HUES6 (cell line): ENCODE measurements around the gene TCEAL3.
"Not testable (repeated sequence)": the region's sequence is repeated elsewhere in the genome, so short reads cannot be mapped to it uniquely, and the experiment has no call there.

Experiments
- H3K27ac ChIP-seq: 2 replicates; pipeline ENCODE4 v1.7.0; 2013; ENCODE audit warnings: low read depth, mild to moderate bottlenecking, low read length, inconsistent platforms
- H3K27me3 ChIP-seq: 2 replicates; pipeline ENCODE4 v1.6.1; 2013; ENCODE audit warnings: low read length; ENCODE audit not compliant: control insufficient read depth, insufficient read depth
- H3K36me3 ChIP-seq: 2 replicates; pipeline ENCODE4 v1.6.1; 2013; ENCODE audit warnings: low read length; ENCODE audit not compliant: control insufficient read depth, insufficient read depth
- H3K4me1 ChIP-seq: 2 replicates; pipeline ENCODE4 v1.6.1; 2013; ENCODE audit warnings: low read length; ENCODE audit not compliant: control insufficient read depth, insufficient read depth
- H3K4me3 ChIP-seq: 2 replicates; pipeline ENCODE4 v1.5.1; 2013; ENCODE audit warnings: low read depth, low read length
- H3K9ac ChIP-seq: one replicate; pipeline ENCODE4 v1.6.1; 2013; ENCODE audit warnings: mild to moderate bottlenecking, low read length
- H3K9me3 ChIP-seq: 2 replicates; pipeline ENCODE4 v1.6.1; 2013; ENCODE audit warnings: low read depth, low read length; ENCODE audit not compliant: control insufficient read depth, insufficient read depth

Gene TCEAL3

DNA sequence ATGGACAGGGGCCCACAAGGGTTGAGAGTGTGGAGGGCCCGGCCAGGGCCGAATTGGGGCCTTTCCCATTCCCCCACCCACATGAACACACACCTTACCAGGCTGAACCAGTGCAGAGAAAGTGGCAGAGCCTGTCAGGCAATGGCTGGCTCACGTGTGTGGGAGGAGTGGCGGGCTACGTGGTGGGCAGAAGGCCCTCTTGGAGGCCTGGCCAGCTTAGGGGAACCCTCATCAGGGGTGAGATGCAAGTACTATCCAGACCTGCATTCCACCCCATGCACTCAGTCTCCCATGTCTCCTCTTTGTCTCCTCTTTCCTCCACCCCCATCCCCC, 21.5 kb upstream of the TCEAL3 start:
- Histone ChIP-seq H3K9me3 (no peaks in the 10 kb centered on the region), H3K27ac (peak overlapping the region; percentile 7; the same call in 1 of the 2 replicates), H3K36me3 (peaks cover 19% of the 10 kb centered on the region), H3K4me3 (peak overlapping the region; percentile 100), H3K27me3 (peaks cover 6% of the 10 kb centered on the region; the same call in 1 of the 2 replicates), H3K4me1 (no peaks in the 10 kb centered on the region), H3K9ac (peak overlapping the region; percentile 90)

- H3K36me3 ChIP-seq = peaks cover 19% of the 10 kb centered on the region
- no peak overlapping the region for H3K9ac ChIP-seq
- H3K4me1 ChIP-seq = no peaks in the 10 kb centered on the region
- H3K4me3 ChIP-seq = peak overlapping the region; percentile 100
- H3K9me3 ChIP-seq = no peaks in the 10 kb centered on the region
- peaks cover 2% of the 10 kb centered on the region; the same call in 1 of the 2 replicates for H3K27me3 ChIP-seq
- no peak overlapping the region for H3K27ac ChIP-seq
Measured at GRCh38 chrX:103586659-103587058, 21.1 kb upstream of the TCEAL3 start.

DNA sequence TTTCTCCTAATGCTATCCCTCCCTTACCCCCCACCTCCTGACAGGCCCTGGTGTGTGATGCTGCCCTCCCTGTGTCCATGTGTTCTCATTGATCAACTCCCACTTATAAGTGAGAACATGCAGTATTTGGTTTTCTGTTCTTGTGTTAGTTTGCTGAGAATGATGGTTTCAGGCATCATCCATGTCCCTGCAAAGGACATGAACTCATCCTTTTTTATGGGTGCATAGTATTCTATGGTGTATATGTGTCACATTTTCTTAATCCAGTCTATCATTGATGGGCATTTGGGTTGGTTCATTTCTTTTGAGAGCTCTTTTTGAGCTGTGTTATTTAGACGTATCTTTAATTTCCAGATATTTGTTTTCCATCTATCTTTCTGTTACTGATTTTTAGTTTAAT, 15.5 kb upstream of the TCEAL3 start:
- Histone ChIP-seq H3K9me3 (peaks cover 15% of the 10 kb centered on the region), H3K36me3 (peaks cover 17% of the 10 kb centered on the region)
- H3K4me1 ChIP-seq, H3K27ac ChIP-seq, H3K4me3 ChIP-seq, H3K9ac ChIP-seq, H3K27me3 ChIP-seq: not testable (repeated sequence)

DNA sequence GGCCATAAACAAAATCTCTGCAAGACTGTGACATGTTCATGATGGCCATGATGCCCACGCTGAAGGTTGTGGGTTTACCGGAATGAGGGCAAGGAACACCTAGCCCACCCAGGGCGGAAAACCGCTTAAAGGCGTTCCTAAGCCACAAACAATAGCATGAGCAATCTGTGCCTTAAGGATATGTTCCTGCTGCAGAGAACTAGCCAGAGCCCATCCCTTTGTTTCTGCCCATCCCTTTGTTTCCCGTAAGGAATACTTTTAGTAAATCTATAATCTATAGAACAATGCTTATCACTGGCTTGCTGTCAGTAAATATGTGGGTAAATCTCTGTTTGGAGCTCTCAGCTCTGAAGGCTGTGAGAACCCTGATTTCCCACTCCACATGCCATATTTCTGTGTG, 12.6 kb upstream of the TCEAL3 start:
- H3K36me3 ChIP-seq, H3K27ac ChIP-seq, H3K27me3 ChIP-seq, H3K9ac ChIP-seq, H3K4me3 ChIP-seq, H3K4me1 ChIP-seq: not testable (repeated sequence)
- H3K9me3 ChIP-seq = peaks cover 15% of the 10 kb centered on the region

DNA sequence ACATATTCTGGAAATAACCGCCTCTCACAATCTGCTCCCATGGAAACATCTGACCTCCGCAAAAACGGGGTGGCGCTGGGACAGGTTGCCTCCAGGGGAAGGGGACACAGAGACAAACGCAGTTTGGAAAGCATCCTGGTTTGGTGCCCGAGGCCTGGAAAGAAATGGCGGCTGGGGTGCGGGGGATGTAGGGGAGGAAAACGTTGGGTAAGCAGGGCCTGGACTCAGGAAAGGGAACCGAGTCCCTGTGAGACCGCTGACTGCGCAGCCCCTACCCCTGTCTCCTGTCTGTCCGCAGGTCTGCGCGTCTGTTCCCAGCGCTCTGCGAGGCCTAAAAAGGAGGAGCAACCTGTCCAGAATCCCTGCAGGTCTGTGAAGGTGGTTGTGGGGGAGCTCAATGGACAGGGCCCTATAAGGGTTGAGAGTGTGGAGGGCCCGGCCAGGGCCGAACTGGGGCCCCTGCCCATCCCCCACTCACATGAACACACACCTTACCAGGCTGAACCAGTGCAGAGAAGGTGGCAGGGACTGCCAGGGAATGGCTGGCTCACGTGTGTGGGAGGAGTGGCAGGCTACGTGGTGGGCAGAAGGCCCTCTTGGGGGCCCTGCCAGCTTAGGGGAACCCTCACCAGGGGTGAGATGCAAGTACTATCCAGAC, 672 bp downstream of the TCEAL3 start:
- Histone ChIP-seq H3K27me3 (peaks cover 40% of the 10 kb centered on the region), H3K9ac (peak overlapping the region; percentile 70), H3K4me1 (peaks cover 11% of the 10 kb centered on the region; the same call in 1 of the 2 replicates), H3K27ac (no peak overlapping the region; the same call in 1 of the 2 replicates), H3K9me3 (no peaks in the 10 kb centered on the region), H3K36me3 (peaks cover 4% of the 10 kb centered on the region; the same call in 1 of the 2 replicates), H3K4me3 (peak overlapping the region; percentile 78)

DNA sequence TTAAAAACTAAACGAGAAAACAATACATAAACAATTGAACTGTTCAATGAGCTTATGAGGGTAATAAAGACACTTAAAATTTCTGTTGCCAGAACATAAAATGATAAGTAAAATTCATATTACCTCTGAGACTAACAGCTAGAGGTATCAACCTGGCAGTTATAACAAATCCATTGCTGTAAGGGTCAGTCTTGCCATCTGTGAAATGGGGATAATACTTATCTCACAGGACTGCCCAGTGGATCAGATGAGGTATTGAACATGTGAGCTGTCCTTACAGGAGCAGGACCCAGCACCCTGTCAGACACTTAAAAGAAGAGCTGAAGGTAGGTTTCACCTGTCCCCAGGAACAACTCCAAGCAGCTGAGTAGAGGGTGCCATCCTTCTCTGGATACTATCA, 2.5 kb downstream of the TCEAL3 start:
- Histone ChIP-seq H3K9me3 (no peaks in the 10 kb centered on the region), H3K4me1 (peaks cover 16% of the 10 kb centered on the region), H3K36me3 (peaks cover 4% of the 10 kb centered on the region; the same call in 1 of the 2 replicates), H3K27ac (no peak overlapping the region), H3K9ac (no peak overlapping the region), H3K4me3 (no peak overlapping the region), H3K27me3 (peaks cover 29% of the 10 kb centered on the region)

GRCh38 chrX:103613362-103613890, 5.7 kb downstream of the TCEAL3 start:
- Histone ChIP-seq H3K27me3 (peaks cover 3% of the 10 kb centered on the region; the same call in 1 of the 2 replicates), H3K4me1 (peaks cover 31% of the 10 kb centered on the region), H3K9me3 (no peaks in the 10 kb centered on the region), H3K27ac (no peak overlapping the region), H3K36me3 (peaks cover 4% of the 10 kb centered on the region; the same call in 1 of the 2 replicates), H3K9ac (no peak overlapping the region), H3K4me3 (no peak overlapping the region)

- H3K9ac ChIP-seq = no peak overlapping the region
- H3K9me3 ChIP-seq = no peaks in the 10 kb centered on the region
- no peaks in the 10 kb centered on the region; the same call in 1 of the 2 replicates for H3K27me3 ChIP-seq
- no peak overlapping the region for H3K27ac ChIP-seq
- H3K36me3 ChIP-seq = peaks cover 4% of the 10 kb centered on the region; the same call in 1 of the 2 replicates
- no peak overlapping the region for H3K4me3 ChIP-seq
- peaks cover 25% of the 10 kb centered on the region for H3K4me1 ChIP-seq
Measured at GRCh38 chrX:103614999-103615398, 7.2 kb downstream of the TCEAL3 start.

DNA sequence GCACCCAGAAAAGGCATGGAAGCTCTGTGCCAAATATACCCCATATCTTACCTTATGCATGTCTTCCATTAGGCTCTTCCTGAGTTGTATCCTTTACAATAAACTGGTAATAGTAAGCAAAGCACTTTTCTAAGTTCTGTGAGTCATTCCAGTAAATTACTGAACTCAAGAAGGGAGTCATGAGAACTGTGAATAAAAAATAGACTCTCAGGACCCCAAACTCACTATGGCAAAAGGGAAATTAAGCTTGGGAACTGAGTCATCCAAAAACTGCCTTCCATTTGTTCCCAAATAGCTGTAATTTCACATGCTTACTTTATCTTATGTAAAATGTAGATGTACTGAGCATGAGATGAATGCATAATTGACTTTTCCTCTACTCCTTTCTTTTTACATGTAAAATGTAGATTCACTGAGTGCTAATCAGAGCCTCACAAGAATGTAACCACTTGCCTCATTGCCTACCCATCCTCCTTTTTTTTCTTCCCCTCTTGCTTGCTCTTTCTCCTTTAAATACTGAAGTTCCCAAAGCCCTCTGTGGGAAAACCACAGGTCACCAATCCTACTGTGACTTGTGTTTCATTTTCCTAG, 8.1 kb downstream of the TCEAL3 start:
- Histone ChIP-seq H3K4me3 (no peak overlapping the region), H3K9ac (no peak overlapping the region), H3K36me3 (no peaks in the 10 kb centered on the region), H3K4me1 (peaks cover 25% of the 10 kb centered on the region), H3K27me3 (no peaks in the 10 kb centered on the region; the same call in 1 of the 2 replicates), H3K27ac (no peak overlapping the region), H3K9me3 (no peaks in the 10 kb centered on the region)

DNA sequence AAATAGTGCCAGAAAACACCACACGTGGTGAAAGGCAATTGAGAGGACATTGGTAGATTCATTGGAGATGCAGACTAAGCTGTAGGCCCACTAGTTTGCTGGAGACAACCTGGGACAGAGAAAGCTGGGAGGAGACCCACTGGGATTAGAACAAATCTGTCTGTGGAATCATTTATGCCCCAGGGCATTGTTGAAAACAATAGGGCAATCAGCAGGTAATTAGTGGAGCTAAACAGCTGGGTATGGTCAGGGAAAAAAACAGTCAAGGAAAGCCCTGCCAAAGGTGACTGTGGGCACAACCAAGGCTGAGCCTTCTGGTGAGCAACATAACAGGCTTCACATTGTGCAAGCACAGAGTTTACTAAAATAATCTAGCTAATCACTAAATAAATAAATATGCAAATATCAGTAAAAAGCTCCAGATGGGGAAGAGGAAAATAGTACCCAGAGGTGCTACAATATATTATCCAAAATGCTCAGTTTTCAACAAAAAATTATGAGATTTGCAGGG, 9.0 kb downstream of the TCEAL3 start:
- H3K9ac ChIP-seq = no peak overlapping the region
- no peak overlapping the region for H3K27ac ChIP-seq
- H3K9me3 ChIP-seq = no peaks in the 10 kb centered on the region

DNA sequence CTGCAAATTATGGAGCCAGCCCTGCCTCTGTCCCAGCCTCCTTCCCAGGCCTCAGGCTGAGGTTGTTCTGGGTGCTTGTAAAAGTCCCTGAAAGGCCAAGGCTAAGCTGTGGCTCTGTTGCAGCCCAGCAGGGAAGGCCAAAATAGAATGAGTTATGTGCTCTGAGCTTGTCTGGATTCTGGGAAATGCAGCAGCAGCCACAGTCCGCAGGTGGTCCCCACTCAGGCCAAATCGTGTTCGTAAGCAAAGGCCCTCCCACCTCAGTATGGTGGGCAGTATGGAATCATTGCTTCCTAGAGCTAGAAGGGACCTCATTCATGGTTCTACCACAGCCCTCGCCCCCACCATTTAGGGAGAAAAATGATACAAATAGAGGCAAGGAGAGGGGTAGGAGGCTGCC, 16.3 kb downstream of the TCEAL3 start:
- no peaks in the 10 kb centered on the region for H3K36me3 ChIP-seq
- peak overlapping the region; percentile 21; the same call in 1 of the 2 replicates for H3K4me3 ChIP-seq
- H3K4me1 ChIP-seq = peaks cover 11% of the 10 kb centered on the region
- H3K9ac ChIP-seq = no peak overlapping the region
- no peak overlapping the region for H3K27ac ChIP-seq
- H3K27me3 ChIP-seq = no peaks in the 10 kb centered on the region
- H3K9me3 ChIP-seq = no peaks in the 10 kb centered on the region

More for the DNA sequence above, 9.0 kb downstream of the TCEAL3 start:
- Histone ChIP-seq H3K27me3 (no peaks in the 10 kb centered on the region; the same call in 1 of the 2 replicates), H3K4me3 (no peak overlapping the region), H3K36me3 (no peaks in the 10 kb centered on the region), H3K4me1 (peaks cover 25% of the 10 kb centered on the region)
